HEK293T (cell line): ENCODE results near the gene CEP192.

ENCODE experiments used
- CTCF ChIA-PET: fragments of 350-600 bp; formaldehyde crosslinking; extraction: SDS; loops from one replicate; lab custom pipeline; 2021; ENCODE audit warnings: antibody characterized with exemption, inconsistent platforms; lab: Yijun Ruan, JAX
- POLR2A ChIA-PET: fragments of 350-600 bp; formaldehyde crosslinking; extraction: SDS; loops from one replicate; lab custom pipeline; 2020; ENCODE audit warnings: antibody characterized with exemption, inconsistent platforms; lab: Yijun Ruan, JAX
- DNase-seq: peaks from one replicate; pipeline ENCODE4 v3.0.0; 2012; ENCODE audit warnings: mixed read lengths; ENCODE audit errors: extremely low spot score
- ARNT ChIP-seq: fragments of 450-650 bp; IDR thresholded peaks from 2 replicates; pipeline ENCODE4 v1.6.1; 2017; ENCODE audit warnings: mild to moderate bottlenecking
- BHLHE40 ChIP-seq: fragments of 450-650 bp; IDR thresholded peaks from 2 replicates; pipeline ENCODE4 v1.6.1; 2016; ENCODE audit warnings: mild to moderate bottlenecking, moderate library complexity, borderline replicate concordance
- CTBP1 ChIP-seq: fragments of 450-650 bp; IDR thresholded peaks from 2 replicates; pipeline ENCODE4 v1.6.1; 2016; ENCODE audit warnings: borderline replicate concordance
- ELF4 ChIP-seq: fragments of 450-650 bp; IDR thresholded peaks from 2 replicates; pipeline ENCODE4 v1.6.1; 2017; ENCODE audit warnings: antibody characterized with exemption
- FOXA1 ChIP-seq: fragments of 450-650 bp; IDR thresholded peaks from 2 replicates; pipeline ENCODE4 v1.6.1; 2016; ENCODE audit warnings: mild to moderate bottlenecking
- FOXK2 ChIP-seq: fragments of 450-650 bp; IDR thresholded peaks from 2 replicates; pipeline ENCODE4 v1.6.1; 2016; ENCODE audit warnings: mild to moderate bottlenecking
- FOXM1 ChIP-seq: fragments of 450-650 bp; IDR thresholded peaks from 2 replicates; pipeline ENCODE4 v1.6.1; 2017; ENCODE audit warnings: mild to moderate bottlenecking, borderline replicate concordance
- HDGF ChIP-seq: fragments of 450-650 bp; IDR thresholded peaks from 2 replicates; pipeline ENCODE4 v1.6.1; 2017; ENCODE audit warnings: antibody characterized with exemption, borderline replicate concordance
- L3MBTL2 ChIP-seq: fragments of 450-650 bp; conservative IDR thresholded peaks from 2 replicates; pipeline ENCODE4 v1.6.1; 2016; ENCODE audit warnings: mild to moderate bottlenecking
- LEF1 ChIP-seq: fragments of 450-650 bp; IDR thresholded peaks from 2 replicates; pipeline ENCODE4 v1.6.1; 2017; ENCODE audit warnings: mild to moderate bottlenecking, borderline replicate concordance
- NFRKB ChIP-seq: fragments of 450-650 bp; IDR thresholded peaks from 2 replicates; pipeline ENCODE4 v1.6.1; 2016; ENCODE audit warnings: mild to moderate bottlenecking, moderate library complexity
- PKNOX1 ChIP-seq: fragments of 450-650 bp; IDR thresholded peaks from 2 replicates; pipeline ENCODE4 v1.6.1; 2016
- SP1 ChIP-seq: fragments of 450-650 bp; IDR thresholded peaks from 2 replicates; pipeline ENCODE4 v1.6.1; 2017
- SUZ12 ChIP-seq: fragments of 450-650 bp; IDR thresholded peaks from 2 replicates; pipeline ENCODE4 v1.6.1; 2016; ENCODE audit warnings: mild to moderate bottlenecking
- TARDBP ChIP-seq: fragments of 450-650 bp; IDR thresholded peaks from 2 replicates; pipeline ENCODE4 v1.6.1; 2016
- ZNF384 ChIP-seq: fragments of 450-650 bp; IDR thresholded peaks from 2 replicates; pipeline ENCODE4 v1.6.1; 2016

Gene CEP192

GRCh38 chr18:13007248-13007560, 16.0 kb downstream of the CEP192 start:
- DNase-seq = no peak
- TF ChIP-seq FOXA1 = no peak
- no peak for TF ChIP-seq CTBP1
- no peak for TF ChIP-seq HDGF
- no peak for TF ChIP-seq BHLHE40
- no peak for TF ChIP-seq NFRKB
- TF ChIP-seq ELF4 = no peak
- no peak for TF ChIP-seq LEF1
- no peak for TF ChIP-seq FOXK2
- no peak for TF ChIP-seq PKNOX1
- TF ChIP-seq ARNT = no peak
- no peak for TF ChIP-seq FOXM1
- no peak for TF ChIP-seq ZNF384
- no peak for TF ChIP-seq L3MBTL2
- no peak for TF ChIP-seq SUZ12
- TF ChIP-seq SP1 = no peak
- no peak for TF ChIP-seq TARDBP
- ChIA-PET CTCF (no interaction called here), POLR2A (interaction anchor here (1.5 kb wide), 1 partner anchor 16 kb away, joined by 6 read pairs; the partner anchor contains the start of gene CEP192)

- DNase-seq = no peak
- TF ChIP-seq PKNOX1 (no peak), ARNT (no peak), ELF4 (no peak), BHLHE40 (no peak), CTBP1 (no peak), FOXM1 (no peak), FOXK2 (no peak), SUZ12 (no peak), TARDBP (no peak), HDGF (no peak), L3MBTL2 (no peak), NFRKB (no peak), SP1 (no peak), ZNF384 (no peak)
- ChIA-PET CTCF (no interaction called here), POLR2A (no interaction called here)
Measured at GRCh38 chr18:13011719-13012118, 20.6 kb downstream of the CEP192 start.

GRCh38 chr18:13014232-13014631, 23.1 kb downstream of the CEP192 start:
- ChIA-PET CTCF (no interaction called here), POLR2A (no interaction called here)
- no peak for TF ChIP-seq ELF4
- no peak for DNase-seq

- ChIA-PET POLR2A (no interaction called here), CTCF (interaction anchor here (0.8 kb wide), 1 partner anchor 15 kb away, joined by 3 read pairs; no protein-coding TSS in a partner anchor)
- DNase-seq = no peak
- TF ChIP-seq PKNOX1 (no peak), HDGF (no peak)
Measured at GRCh38 chr18:13014818-13015217, 23.7 kb downstream of the CEP192 start.

GRCh38 chr18:13017247-13017875, 26.2 kb downstream of the CEP192 start:
- POLR2A ChIA-PET = no interaction called here
- no peak for DNase-seq
- CTCF ChIA-PET = no interaction called here
- TF ChIP-seq FOXM1 (no peak), FOXA1 (no peak), ELF4 (no peak), LEF1 (no peak), SUZ12 (no peak), PKNOX1 (no peak), SP1 (no peak), ZNF384 (no peak), ARNT (no peak), L3MBTL2 (no peak), BHLHE40 (no peak)

GRCh38 chr18:13018374-13018773, 27.2 kb downstream of the CEP192 start:
- no peak for DNase-seq
- TF ChIP-seq LEF1 = no peak
- TF ChIP-seq SP1 = no peak
- TF ChIP-seq ZNF384 = no peak
- no peak for TF ChIP-seq NFRKB
- TF ChIP-seq L3MBTL2 = no peak
- TF ChIP-seq PKNOX1 = no peak
- CTCF ChIA-PET = no interaction called here
- POLR2A ChIA-PET = no interaction called here
